ENCODE measurements around the gene GATC. TPM values are rescaled to one million over a fixed set of nuclear protein-coding genes. Genes with fewer than 3 reads are reported as not detected.

GATC gene
- total and polyA plus RNA-seq, 2 experiments from 2014 or later, result 18.5 to 20.1 TPM

DNA sequence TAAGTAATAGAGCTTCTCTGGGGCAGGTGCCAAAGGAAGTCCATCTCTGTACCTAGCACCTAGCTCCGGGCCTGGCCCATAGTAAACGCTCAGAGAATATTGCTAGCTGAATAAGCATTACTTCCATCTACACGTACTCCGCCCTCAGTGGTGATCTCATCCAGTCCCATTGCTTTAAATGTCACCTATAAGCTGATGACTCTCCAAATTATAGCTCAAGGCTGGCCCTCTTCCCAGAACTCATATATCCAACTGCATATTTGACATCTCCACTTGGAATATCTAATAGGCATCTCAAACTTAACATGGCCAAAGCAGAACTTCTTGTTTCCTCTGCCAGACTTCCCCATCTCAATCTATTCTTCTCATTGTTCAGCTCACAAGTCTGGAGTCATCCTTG is 42.8 kb downstream of the GATC start:
- Histone ChIP-seq H4K20me1 (replicated peaks; ENCODE audit: insufficient read depth) (no peaks in the 10 kb centered on the region), H3K36me3 (ENCODE audit: insufficient read depth) (no peaks in the 10 kb centered on the region), H3K4me3 (no peak overlapping the region), H3F3A (replicated peaks; ENCODE audit: low read depth) (no peaks in the 10 kb centered on the region), H3K27me3 (ENCODE audit: insufficient read depth) (no peaks in the 10 kb centered on the region), H3K4me1 (ENCODE audit: insufficient read depth) (no peaks in the 10 kb centered on the region), H3K4me2 (no peak overlapping the region), H2AFZ (no peak overlapping the region), H3K27ac (ENCODE audit: low read depth) (no peak overlapping the region), H3K79me2 (replicated peaks; ENCODE audit: insufficient read depth) (no peaks in the 10 kb centered on the region), H3K9me2 (ENCODE audit: insufficient read depth) (no peaks in the 10 kb centered on the region)
- no peak for DNase-seq (ENCODE audit: low spot score)
- ATAC-seq, result no peak
- Mint-ChIP-seq H3K27me3 (ENCODE audit: insufficient read depth, low read depth, poor library complexity) (peaks cover 2% of the 10 kb centered on the region), H3K36me3 (ENCODE audit: low read depth) (peaks cover 9% of the 10 kb centered on the region; the same call in 2 of the 3 replicates), H3K9me3 (no peaks in the 10 kb centered on the region), H3K27ac (no peak overlapping the region), H3K4me1 (no peaks in the 10 kb centered on the region), H3K4me3 (no peak overlapping the region)
- TF ChIP-seq EZH2 (IDR thresholded peaks at IDR 0.05; ENCODE audit: low read depth, unreplicated experiment) (no peak), POLR2AphosphoS5 (IDR thresholded peaks at IDR 0.05; ENCODE audit: low read depth) (no peak), ZNF331 (CRISPR knock-in tag; IDR thresholded peaks at IDR 0.05; ENCODE audit: low read depth) (no peak), CREB1 (CRISPR knock-in tag; IDR thresholded peaks at IDR 0.05; ENCODE audit: low read depth) (no peak), ZNF114 (CRISPR knock-in tag; IDR thresholded peaks at IDR 0.05) (no peak), JUNB (IDR thresholded peaks at IDR 0.05; ENCODE audit: unreplicated experiment) (no peak), EZH2phosphoT487 (IDR thresholded peaks at IDR 0.05; ENCODE audit: unreplicated experiment) (no peak), NANOG (IDR thresholded peaks at IDR 0.05; ENCODE audit: borderline replicate concordance) (no peak), STAT1 (IDR thresholded peaks at IDR 0.05; ENCODE audit: unreplicated experiment) (no peak)
- TF ChIP-seq, protein P1, sequence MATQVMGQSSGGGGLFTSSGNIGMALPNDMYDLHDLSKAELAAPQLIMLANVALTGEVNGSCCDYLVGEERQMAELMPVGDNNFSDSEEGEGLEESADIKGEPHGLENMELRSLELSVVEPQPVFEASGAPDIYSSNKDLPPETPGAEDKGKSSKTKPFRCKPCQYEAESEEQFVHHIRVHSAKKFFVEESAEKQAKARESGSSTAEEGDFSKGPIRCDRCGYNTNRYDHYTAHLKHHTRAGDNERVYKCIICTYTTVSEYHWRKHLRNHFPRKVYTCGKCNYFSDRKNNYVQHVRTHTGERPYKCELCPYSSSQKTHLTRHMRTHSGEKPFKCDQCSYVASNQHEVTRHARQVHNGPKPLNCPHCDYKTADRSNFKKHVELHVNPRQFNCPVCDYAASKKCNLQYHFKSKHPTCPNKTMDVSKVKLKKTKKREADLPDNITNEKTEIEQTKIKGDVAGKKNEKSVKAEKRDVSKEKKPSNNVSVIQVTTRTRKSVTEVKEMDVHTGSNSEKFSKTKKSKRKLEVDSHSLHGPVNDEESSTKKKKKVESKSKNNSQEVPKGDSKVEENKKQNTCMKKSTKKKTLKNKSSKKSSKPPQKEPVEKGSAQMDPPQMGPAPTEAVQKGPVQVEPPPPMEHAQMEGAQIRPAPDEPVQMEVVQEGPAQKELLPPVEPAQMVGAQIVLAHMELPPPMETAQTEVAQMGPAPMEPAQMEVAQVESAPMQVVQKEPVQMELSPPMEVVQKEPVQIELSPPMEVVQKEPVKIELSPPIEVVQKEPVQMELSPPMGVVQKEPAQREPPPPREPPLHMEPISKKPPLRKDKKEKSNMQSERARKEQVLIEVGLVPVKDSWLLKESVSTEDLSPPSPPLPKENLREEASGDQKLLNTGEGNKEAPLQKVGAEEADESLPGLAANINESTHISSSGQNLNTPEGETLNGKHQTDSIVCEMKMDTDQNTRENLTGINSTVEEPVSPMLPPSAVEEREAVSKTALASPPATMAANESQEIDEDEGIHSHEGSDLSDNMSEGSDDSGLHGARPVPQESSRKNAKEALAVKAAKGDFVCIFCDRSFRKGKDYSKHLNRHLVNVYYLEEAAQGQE (IDR thresholded peaks at IDR 0.05; ENCODE audit: unreplicated experiment), result no peak
- TF ChIP-seq, protein P2, sequence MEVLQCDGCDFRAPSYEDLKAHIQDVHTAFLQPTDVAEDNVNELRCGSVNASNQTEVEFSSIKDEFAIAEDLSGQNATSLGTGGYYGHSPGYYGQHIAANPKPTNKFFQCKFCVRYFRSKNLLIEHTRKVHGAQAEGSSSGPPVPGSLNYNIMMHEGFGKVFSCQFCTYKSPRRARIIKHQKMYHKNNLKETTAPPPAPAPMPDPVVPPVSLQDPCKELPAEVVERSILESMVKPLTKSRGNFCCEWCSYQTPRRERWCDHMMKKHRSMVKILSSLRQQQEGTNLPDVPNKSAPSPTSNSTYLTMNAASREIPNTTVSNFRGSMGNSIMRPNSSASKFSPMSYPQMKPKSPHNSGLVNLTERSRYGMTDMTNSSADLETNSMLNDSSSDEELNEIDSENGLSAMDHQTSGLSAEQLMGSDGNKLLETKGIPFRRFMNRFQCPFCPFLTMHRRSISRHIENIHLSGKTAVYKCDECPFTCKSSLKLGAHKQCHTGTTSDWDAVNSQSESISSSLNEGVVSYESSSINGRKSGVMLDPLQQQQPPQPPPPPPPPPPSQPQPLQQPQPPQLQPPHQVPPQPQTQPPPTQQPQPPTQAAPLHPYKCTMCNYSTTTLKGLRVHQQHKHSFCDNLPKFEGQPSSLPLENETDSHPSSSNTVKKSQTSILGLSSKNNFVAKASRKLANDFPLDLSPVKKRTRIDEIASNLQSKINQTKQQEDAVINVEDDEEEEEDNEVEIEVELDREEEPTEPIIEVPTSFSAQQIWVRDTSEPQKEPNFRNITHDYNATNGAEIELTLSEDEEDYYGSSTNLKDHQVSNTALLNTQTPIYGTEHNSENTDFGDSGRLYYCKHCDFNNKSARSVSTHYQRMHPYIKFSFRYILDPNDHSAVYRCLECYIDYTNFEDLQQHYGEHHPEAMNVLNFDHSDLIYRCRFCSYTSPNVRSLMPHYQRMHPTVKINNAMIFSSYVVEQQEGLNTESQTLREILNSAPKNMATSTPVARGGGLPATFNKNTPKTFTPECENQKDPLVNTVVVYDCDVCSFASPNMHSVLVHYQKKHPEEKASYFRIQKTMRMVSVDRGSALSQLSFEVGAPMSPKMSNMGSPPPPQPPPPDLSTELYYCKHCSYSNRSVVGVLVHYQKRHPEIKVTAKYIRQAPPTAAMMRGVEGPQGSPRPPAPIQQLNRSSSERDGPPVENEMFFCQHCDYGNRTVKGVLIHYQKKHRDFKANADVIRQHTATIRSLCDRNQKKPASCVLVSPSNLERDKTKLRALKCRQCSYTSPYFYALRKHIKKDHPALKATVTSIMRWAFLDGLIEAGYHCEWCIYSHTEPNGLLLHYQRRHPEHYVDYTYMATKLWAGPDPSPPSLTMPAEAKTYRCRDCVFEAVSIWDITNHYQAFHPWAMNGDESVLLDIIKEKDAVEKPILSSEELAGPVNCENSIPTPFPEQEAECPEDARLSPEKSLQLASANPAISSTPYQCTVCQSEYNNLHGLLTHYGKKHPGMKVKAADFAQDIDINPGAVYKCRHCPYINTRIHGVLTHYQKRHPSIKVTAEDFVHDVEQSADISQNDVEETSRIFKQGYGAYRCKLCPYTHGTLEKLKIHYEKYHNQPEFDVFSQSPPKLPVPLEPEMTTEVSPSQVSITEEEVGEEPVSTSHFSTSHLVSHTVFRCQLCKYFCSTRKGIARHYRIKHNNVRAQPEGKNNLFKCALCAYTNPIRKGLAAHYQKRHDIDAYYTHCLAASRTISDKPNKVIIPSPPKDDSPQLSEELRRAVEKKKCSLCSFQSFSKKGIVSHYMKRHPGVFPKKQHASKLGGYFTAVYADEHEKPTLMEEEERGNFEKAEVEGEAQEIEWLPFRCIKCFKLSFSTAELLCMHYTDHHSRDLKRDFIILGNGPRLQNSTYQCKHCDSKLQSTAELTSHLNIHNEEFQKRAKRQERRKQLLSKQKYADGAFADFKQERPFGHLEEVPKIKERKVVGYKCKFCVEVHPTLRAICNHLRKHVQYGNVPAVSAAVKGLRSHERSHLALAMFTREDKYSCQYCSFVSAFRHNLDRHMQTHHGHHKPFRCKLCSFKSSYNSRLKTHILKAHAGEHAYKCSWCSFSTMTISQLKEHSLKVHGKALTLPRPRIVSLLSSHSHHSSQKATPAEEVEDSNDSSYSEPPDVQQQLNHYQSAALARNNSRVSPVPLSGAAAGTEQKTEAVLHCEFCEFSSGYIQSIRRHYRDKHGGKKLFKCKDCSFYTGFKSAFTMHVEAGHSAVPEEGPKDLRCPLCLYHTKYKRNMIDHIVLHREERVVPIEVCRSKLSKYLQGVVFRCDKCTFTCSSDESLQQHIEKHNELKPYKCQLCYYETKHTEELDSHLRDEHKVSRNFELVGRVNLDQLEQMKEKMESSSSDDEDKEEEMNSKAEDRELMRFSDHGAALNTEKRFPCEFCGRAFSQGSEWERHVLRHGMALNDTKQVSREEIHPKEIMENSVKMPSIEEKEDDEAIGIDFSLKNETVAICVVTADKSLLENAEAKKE (CRISPR knock-in tag; IDR thresholded peaks at IDR 0.05), result no peak
- TF ChIP-seq, protein P3, sequence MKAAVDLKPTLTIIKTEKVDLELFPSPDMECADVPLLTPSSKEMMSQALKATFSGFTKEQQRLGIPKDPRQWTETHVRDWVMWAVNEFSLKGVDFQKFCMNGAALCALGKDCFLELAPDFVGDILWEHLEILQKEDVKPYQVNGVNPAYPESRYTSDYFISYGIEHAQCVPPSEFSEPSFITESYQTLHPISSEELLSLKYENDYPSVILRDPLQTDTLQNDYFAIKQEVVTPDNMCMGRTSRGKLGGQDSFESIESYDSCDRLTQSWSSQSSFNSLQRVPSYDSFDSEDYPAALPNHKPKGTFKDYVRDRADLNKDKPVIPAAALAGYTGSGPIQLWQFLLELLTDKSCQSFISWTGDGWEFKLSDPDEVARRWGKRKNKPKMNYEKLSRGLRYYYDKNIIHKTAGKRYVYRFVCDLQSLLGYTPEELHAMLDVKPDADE (IDR thresholded peaks at IDR 0.05), result no peak
- TF ChIP-seq, protein P4, sequence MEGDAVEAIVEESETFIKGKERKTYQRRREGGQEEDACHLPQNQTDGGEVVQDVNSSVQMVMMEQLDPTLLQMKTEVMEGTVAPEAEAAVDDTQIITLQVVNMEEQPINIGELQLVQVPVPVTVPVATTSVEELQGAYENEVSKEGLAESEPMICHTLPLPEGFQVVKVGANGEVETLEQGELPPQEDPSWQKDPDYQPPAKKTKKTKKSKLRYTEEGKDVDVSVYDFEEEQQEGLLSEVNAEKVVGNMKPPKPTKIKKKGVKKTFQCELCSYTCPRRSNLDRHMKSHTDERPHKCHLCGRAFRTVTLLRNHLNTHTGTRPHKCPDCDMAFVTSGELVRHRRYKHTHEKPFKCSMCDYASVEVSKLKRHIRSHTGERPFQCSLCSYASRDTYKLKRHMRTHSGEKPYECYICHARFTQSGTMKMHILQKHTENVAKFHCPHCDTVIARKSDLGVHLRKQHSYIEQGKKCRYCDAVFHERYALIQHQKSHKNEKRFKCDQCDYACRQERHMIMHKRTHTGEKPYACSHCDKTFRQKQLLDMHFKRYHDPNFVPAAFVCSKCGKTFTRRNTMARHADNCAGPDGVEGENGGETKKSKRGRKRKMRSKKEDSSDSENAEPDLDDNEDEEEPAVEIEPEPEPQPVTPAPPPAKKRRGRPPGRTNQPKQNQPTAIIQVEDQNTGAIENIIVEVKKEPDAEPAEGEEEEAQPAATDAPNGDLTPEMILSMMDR (conservative IDR thresholded peaks at IDR 0.05; ENCODE audit: low read depth in 2 of 2), result no peak
